Psoas muscle (tissue), 8 donors: Measurements from ENCODE around the gene SLC7A10. TPM values are rescaled to one million over a fixed set of nuclear protein-coding genes. Genes with fewer than 3 reads are reported as not detected.
"Not testable (repeated sequence)": the region's sequence is repeated elsewhere in the genome, so short reads cannot be mapped to it uniquely, and the experiment has no call there.

ENCODE experiments used
- ATAC-seq, 4 donors: fragments of 200-7000 bp; cut with Tn5 transposase; one replicate each; pipeline ENCODE4 v1.9.1; 2020; ENCODE audit warnings: moderate library complexity in 3 of 4, mild to moderate bottlenecking in 2 of 4
- DNase-seq, 2 donors: peaks; one replicate each; pipeline ENCODE4 v3.0.0-alpha.2; 2020
- H3K27ac ChIP-seq: fragments of 200-600 bp; one replicate; pipeline ENCODE4 v1.8.0; 2022
- H3K27me3 ChIP-seq, 3 donors: fragments of 200-600 bp in 1 of 3; one replicate each; pipeline versions ENCODE4 v1.6.1 to v1.8.0; 2013 to 2022; ENCODE audit warnings: low read length in 2 of 3, mild to moderate bottlenecking in 2 of 3, moderate library complexity in 1 of 3; ENCODE audit not compliant: insufficient read depth in 3 of 3
- H3K36me3 ChIP-seq, 2 donors: fragments of 200-600 bp in 1 of 2; one replicate each; pipeline versions ENCODE4 v1.6.1 to v1.8.0; 2013 to 2022; ENCODE audit warnings: low read depth in 1 of 2, mild to moderate bottlenecking in 1 of 2, moderate library complexity in 1 of 2; ENCODE audit not compliant: insufficient read depth in 1 of 2
- H3K4me1 ChIP-seq: fragments of 200-600 bp; one replicate; pipeline ENCODE4 v1.8.0; 2022
- H3K4me3 ChIP-seq: fragments of 200-600 bp; one replicate; pipeline ENCODE4 v1.8.0; 2022; ENCODE audit warnings: mild to moderate bottlenecking
- H3K9me3 ChIP-seq: fragments of 200-600 bp; one replicate; pipeline ENCODE4 v1.8.0; 2022
- WGBS, 3 donors: extraction: QIAGEN DNeasy Blood & Tissue Kit; methylation state at CpG; one replicate each; pipeline versions ENCODE4 v1.1.6 to v1.1.7; 2013; 5-methylcytosine and 5-hydroxymethylcytosine counted together
- intact Hi-C, 2 donors: fragments of 100-400 bp; cut with DNase I; formaldehyde crosslinking; loops; one replicate each; pipeline versions ENCODE4 v1.11.0 to v1.14.2; 2022
- polyA plus RNA-seq, 3 donors: library from polyadenylated mRNA; stranded (reverse); fragments of 200-250 nt; gene quantifications; one replicate each; pipeline ENCODE4 v1.2.3, GENCODE V29; 2013
- total RNA-seq, 4 donors: library from RNA; stranded (reverse); fragmentation: NEBNext Ultra II Directional in 2 of 4; extraction: Animal tissue kit (Norgen Biotek cat#: 25700) in 2 of 4; gene quantifications; one replicate each; pipeline versions ENCODE4 v1.2.1 to v1.2.4, GENCODE V29; 2021 to 2023
- TF ChIP-seq, protein P1 (sequence below): fragments of 200-600 bp; IDR thresholded peaks from one replicate; pipeline ENCODE4 v1.8.0; 2022; ENCODE audit warnings: antibody characterized with exemption
- donor health status: healthy with polysubstance abuse.
- donor health status: DM: no; HTN: no; CAD: no; lungs with moderate emphysema.
- donor health status: Bipolar disorder and iron deficiency.
- donor health status: healthy.
- donor health status: DM: yes; HTN: yes; CAD: no.
- donor health status: DM: no; HTN: no; CAD: no.
- donor health status: DM: no; HTN: no; CAD: no.
- donor health status: DM: yes; HTN: yes; CAD: no.

Gene SLC7A10
- total and polyA plus RNA-seq, 7 donors, result 0.03 to 0.43 (median 0.14) TPM; not detected in 3

DNA sequence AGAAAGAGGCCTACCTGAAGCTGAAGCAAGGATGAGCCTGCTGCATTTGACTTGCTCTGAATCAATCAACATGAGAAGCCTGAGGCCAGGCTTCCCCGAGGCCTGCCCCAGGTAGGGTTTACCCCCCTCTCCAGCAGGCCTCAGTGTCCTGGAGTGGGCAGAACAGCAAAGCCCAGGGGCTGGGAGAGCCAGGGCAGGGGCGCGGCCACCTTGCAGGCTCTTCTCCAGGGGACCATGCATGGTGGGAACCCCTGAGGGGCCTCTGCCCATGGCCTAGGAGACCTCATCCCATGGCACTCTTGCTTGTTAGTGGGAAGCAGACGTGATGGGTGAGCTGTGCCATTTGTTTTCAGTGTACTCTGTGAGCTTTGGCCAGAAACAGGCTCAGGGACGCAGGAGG is 51.5 kb downstream of the SLC7A10 start:
- 81 to 91% (median 83%) methylated on average over 5 of the region's 5 CpGs for WGBS, 3 donors
- TF ChIP-seq, protein P1, sequence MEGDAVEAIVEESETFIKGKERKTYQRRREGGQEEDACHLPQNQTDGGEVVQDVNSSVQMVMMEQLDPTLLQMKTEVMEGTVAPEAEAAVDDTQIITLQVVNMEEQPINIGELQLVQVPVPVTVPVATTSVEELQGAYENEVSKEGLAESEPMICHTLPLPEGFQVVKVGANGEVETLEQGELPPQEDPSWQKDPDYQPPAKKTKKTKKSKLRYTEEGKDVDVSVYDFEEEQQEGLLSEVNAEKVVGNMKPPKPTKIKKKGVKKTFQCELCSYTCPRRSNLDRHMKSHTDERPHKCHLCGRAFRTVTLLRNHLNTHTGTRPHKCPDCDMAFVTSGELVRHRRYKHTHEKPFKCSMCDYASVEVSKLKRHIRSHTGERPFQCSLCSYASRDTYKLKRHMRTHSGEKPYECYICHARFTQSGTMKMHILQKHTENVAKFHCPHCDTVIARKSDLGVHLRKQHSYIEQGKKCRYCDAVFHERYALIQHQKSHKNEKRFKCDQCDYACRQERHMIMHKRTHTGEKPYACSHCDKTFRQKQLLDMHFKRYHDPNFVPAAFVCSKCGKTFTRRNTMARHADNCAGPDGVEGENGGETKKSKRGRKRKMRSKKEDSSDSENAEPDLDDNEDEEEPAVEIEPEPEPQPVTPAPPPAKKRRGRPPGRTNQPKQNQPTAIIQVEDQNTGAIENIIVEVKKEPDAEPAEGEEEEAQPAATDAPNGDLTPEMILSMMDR, result no peak
- Histone ChIP-seq H3K27ac (no peak overlapping the region), H3K4me1 (peaks cover 15% of the 10 kb centered on the region), H3K36me3 (no peaks in the 10 kb centered on the region), H3K27me3 (no peaks in the 10 kb centered on the region), H3K4me3 (no peak overlapping the region), H3K9me3 (no peaks in the 10 kb centered on the region)
- ATAC-seq (no peak), DNase-seq (peak in 1 of 2 donors; percentile 32)
- intact Hi-C loops, result no loop called here

DNA sequence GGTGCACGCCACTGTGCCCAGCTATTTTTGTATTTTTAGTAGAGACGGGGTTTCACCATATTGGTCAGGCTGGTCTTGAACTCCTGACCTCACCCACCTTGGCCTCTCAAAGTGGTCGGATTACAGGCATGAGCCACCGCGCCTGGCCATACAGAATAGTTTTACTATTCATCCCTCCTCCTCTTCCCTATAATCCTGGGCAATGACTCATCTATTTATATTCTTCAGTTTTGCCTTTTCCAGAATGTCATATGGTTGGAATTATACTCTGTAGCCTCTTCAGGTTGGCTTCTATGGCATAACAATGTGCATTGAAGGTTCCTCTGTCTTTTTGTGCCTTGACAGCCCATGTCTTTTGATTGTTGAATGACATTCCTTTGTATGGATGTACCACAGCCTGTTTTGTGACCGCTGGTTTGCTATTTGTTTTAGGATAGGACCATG is 53.7 kb downstream of the SLC7A10 start:
- H3K27me3 ChIP-seq, result no peaks in the 10 kb centered on the region
- H3K27ac ChIP-seq, result no peak overlapping the region
- peaks cover 12% of the 10 kb centered on the region for H3K4me1 ChIP-seq
- DNase-seq (no peak), ATAC-seq (no peak)
- 87 to 94% (median 88%) methylated on average over 6 of the region's 6 CpGs for WGBS, 3 donors
- intact Hi-C loops, result no loop called here
- no peaks in the 10 kb centered on the region for H3K36me3 ChIP-seq
- TF ChIP-seq, protein P1, result no peak
- H3K4me3 ChIP-seq, result no peak overlapping the region
- peaks cover 4% of the 10 kb centered on the region for H3K9me3 ChIP-seq

DNA sequence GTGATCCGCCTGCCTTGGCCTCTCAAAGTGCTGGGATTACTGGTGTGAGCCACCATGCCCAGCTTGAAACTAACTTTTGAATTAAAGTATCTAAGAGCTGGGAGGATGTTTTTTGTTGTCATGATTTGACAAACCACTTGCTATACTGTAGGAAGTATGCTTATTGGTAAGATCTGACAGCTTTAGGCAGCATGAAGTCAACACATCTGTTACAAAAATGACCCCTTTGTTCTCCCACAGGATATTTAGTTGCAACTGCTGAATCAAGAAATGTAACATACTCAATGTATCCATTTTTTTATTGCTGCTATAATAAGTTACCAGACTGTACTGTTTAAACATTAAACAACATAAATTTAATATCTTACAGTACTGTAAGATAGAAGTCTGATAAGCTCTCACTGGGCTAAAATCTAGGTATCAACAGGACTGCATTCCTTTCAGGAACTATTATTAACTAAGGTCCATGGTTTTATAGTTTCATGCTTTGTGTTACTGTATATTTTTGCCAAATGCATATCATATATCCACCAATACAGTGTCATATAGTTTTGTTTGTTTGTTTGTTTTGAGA is 54.3 kb downstream of the SLC7A10 start:
- intact Hi-C loops, result no loop called here
- 79 to 100% (median 95%) methylated on average over 1 of the region's 1 CpG for WGBS, 3 donors
- no peak for DNase-seq

DNA sequence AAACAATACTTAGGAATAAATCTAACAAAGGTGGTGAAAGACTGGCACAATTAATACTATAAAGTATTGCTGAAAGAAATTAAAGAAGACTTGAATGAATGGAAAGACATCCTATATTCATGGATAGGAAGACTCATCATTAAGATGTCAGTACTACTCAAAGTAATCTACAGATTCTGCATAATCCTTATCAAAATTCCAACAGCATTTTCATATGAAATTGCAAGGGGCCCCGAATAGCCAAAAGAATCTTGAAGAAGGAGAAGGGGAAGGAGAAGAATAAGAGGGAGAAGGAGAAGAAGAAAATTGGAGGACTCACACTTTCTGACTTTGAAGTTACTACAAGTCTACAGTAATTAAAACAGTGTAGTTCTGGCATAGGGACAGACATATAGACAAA is 57.1 kb downstream of the SLC7A10 start:
- DNase-seq (no peak), ATAC-seq (no peak)
- Histone ChIP-seq H3K36me3 (no peaks in the 10 kb centered on the region), H3K9me3 (peaks cover 5% of the 10 kb centered on the region), H3K4me3 (no peak overlapping the region), H3K27me3 (no peaks in the 10 kb centered on the region), H3K27ac (no peak overlapping the region), H3K4me1 (no peaks in the 10 kb centered on the region)
- intact Hi-C loops, result no loop called here
- TF ChIP-seq, protein P1, result no peak
- 81 to 95% (median 95%) methylated on average over 1 of the region's 1 CpG for WGBS, 3 donors

More for the DNA sequence above, 54.3 kb downstream of the SLC7A10 start:
- no peak overlapping the region for H3K4me3 ChIP-seq
- no peaks in the 10 kb centered on the region for H3K27me3 ChIP-seq
- no peaks in the 10 kb centered on the region for H3K36me3 ChIP-seq
- ATAC-seq, result no peak
- H3K4me1 ChIP-seq, result peaks cover 12% of the 10 kb centered on the region
- peaks cover 5% of the 10 kb centered on the region for H3K9me3 ChIP-seq
- TF ChIP-seq, protein P1, result no peak
- H3K27ac ChIP-seq, result no peak overlapping the region

DNA sequence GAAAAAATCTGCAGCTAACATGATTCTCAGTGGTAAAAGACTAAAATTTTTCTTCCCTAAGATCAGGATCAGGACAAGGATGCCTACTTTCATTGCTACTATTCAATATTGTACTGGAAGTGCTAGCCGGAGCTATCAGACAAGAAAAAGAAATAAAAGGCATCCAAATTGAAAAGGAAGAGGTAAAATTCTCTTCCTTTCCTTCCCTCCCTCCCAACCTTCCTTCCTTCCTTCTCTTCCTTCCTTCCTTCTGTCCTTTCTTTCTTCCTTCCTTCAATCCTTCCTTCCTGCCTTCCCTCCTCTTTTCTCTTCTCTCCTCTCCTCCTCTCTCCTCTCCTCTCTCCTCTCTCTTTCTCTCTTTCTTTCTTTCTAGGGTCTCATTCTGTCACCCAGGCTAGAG is 58.2 kb downstream of the SLC7A10 start:
- intact Hi-C loops, result no loop called here
- H3K4me1 ChIP-seq, result no peaks in the 10 kb centered on the region
- H3K27ac ChIP-seq, result no peak overlapping the region
- no peaks in the 10 kb centered on the region for H3K27me3 ChIP-seq
- ATAC-seq, result no peak
- H3K9me3 ChIP-seq, result peaks cover 5% of the 10 kb centered on the region
- WGBS, 3 donors, result 93 to 98% (median 94%) methylated on average over 1 of the region's 1 CpG
- H3K4me3 ChIP-seq, result no peak overlapping the region
- H3K36me3 ChIP-seq, result no peaks in the 10 kb centered on the region
- TF ChIP-seq, protein P1, result no peak
- no peak for DNase-seq

DNA sequence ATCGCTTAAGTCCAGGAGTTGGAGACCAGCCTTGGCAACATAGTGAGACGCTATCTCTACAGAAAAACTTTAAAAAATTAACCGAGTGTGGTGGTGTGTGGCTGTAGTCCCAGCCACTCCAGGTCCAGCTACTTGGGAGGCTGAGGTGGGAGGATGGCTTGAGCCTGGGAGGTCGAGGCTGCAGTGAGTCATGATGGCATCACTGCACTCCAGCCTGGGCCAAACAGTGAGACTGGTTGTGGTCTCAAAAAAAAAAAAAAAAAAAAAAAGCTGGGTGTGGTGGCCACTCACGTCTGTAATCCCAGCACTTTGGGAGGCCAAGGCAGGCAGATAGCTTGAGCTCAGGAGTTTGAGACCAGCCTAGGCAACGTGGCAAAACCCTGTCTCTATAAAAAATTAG is 59.6 kb downstream of the SLC7A10 start:
- H3K36me3 ChIP-seq, H3K27ac ChIP-seq, H3K9me3 ChIP-seq, DNase-seq, H3K4me3 ChIP-seq, ATAC-seq, intact Hi-C loops, H3K4me1 ChIP-seq, H3K27me3 ChIP-seq: not testable (repeated sequence)
- 69 to 73% (median 73%) methylated on average over 6 of the region's 6 CpGs for WGBS, 3 donors
